HepG2 (cell line): ENCODE data around the gene FKTN. TPM values are rescaled to one million over a fixed set of nuclear protein-coding genes. Genes with fewer than 3 reads are reported as not detected.
A peak's percentile ranks its signal among the peaks of the same experiment; 100 is the strongest.

Experiments
- ARHGAP35 ChIP-seq: sonication (generic); formaldehyde crosslinking; IDR thresholded peaks from 2 replicates; pipeline ENCODE4 v1.9.0; 2022; ENCODE audit warnings: mild to moderate bottlenecking, inconsistent platforms, moderate library complexity, missing genetic modification reagents, borderline replicate concordance
- BCL3 ChIP-seq: sonication (generic); formaldehyde crosslinking; IDR thresholded peaks from 2 replicates; pipeline ENCODE4 v1.5.1; 2020; ENCODE audit warnings: mild to moderate bottlenecking, missing genetic modification reagents, moderate library complexity
- E2F1 ChIP-seq: sonication (generic); formaldehyde crosslinking; IDR thresholded peaks from 2 replicates; pipeline ENCODE4 v1.5.0; 2020; ENCODE audit warnings: missing genetic modification reagents
- HNRNPK ChIP-seq: fragments of 200-400 bp; formaldehyde crosslinking; IDR thresholded peaks from 2 replicates; pipeline ENCODE4 v1.6.1; 2018; ENCODE audit warnings: low read length, low read depth, moderate library complexity, mild to moderate bottlenecking; ENCODE audit not compliant: poor library complexity, severe bottlenecking
- POGZ ChIP-seq: sonication (generic); formaldehyde crosslinking; IDR thresholded peaks from 2 replicates; pipeline ENCODE4 v1.4.0; 2020; ENCODE audit warnings: mild to moderate bottlenecking, missing genetic modification reagents
- RBAK ChIP-seq: sonication (generic); formaldehyde crosslinking; IDR thresholded peaks from 2 replicates; pipeline ENCODE4 v1.5.1; 2020; ENCODE audit warnings: mild to moderate bottlenecking, missing genetic modification reagents
- REPIN1 ChIP-seq: sonication (generic); formaldehyde crosslinking; IDR thresholded peaks from 2 replicates; pipeline ENCODE4 v1.8.0; 2022; ENCODE audit warnings: missing genetic modification reagents, low read depth, mild to moderate bottlenecking, borderline replicate concordance
- RXRA ChIP-seq: sonication (generic); formaldehyde crosslinking; IDR thresholded peaks from 2 replicates; pipeline ENCODE4 v1.5.1; 2020; ENCODE audit warnings: missing genetic modification reagents
- SAFB2 ChIP-seq: sonication (generic); formaldehyde crosslinking; IDR thresholded peaks from 2 replicates; pipeline ENCODE4 v1.5.1; 2020; ENCODE audit warnings: missing genetic modification reagents, low read depth, mild to moderate bottlenecking, borderline replicate concordance
- ZIK1 ChIP-seq: sonication (generic); formaldehyde crosslinking; IDR thresholded peaks from 2 replicates; pipeline ENCODE4 v1.5.0; 2020; ENCODE audit warnings: mild to moderate bottlenecking, low read depth, missing genetic modification reagents, borderline replicate concordance
- ZNF138 ChIP-seq: sonication (generic); formaldehyde crosslinking; IDR thresholded peaks from 2 replicates; pipeline ENCODE4 v1.5.0; 2020; ENCODE audit warnings: mild to moderate bottlenecking, low read depth, missing genetic modification reagents
- ZNF407 ChIP-seq: sonication (generic); formaldehyde crosslinking; IDR thresholded peaks from one replicate; pipeline ENCODE4 v1.5.1; 2020; ENCODE audit warnings: mild to moderate bottlenecking, missing genetic modification reagents; ENCODE audit errors: not compliant biosample characterization
- ZNF44 ChIP-seq: sonication (generic); formaldehyde crosslinking; IDR thresholded peaks from 2 replicates; pipeline ENCODE4 v1.5.1; 2020; ENCODE audit warnings: mild to moderate bottlenecking, missing genetic modification reagents
- ZNF547 ChIP-seq: sonication (generic); formaldehyde crosslinking; IDR thresholded peaks from 2 replicates; pipeline ENCODE4 v1.5.1; 2020; ENCODE audit warnings: mild to moderate bottlenecking, missing genetic modification reagents
- ZNF7 ChIP-seq: IDR thresholded peaks from 2 replicates; pipeline ENCODE4 v1.6.1; 2016; ENCODE audit warnings: missing biosample characterization, missing genetic modification reagents
- ZNF761 ChIP-seq: sonication (generic); formaldehyde crosslinking; conservative IDR thresholded peaks from 2 replicates; pipeline ENCODE4 v1.4.0; 2020; ENCODE audit warnings: mild to moderate bottlenecking, missing genetic modification reagents
- ZNF788 ChIP-seq: sonication (generic); formaldehyde crosslinking; IDR thresholded peaks from 2 replicates; pipeline ENCODE4 v1.5.0; 2020; ENCODE audit warnings: mild to moderate bottlenecking, missing genetic modification reagents, borderline replicate concordance
- polyA plus RNA-seq, 8 experiments: library from polyadenylated mRNA; depleted of rRNA in 3 of 8; stranded (reverse) in 7 of 8; unstranded in 1 of 8; fragments of >200 nt; fragmentation: Illumina TruSeq in 4 of 8; extraction: Trizol in 4 of 8; gene quantifications; 2 replicates each; pipeline versions ENCODE4 v1.2.1 to v1.2.3, GENCODE V29; 2011 to 2016; ENCODE audit warnings: low read depth in 4 of 8, missing spikeins in 1 of 8, mixed read lengths in 1 of 8; ENCODE audit not compliant: insufficient read depth in 1 of 8
- total RNA-seq, 5 experiments: library from RNA; depleted of rRNA; stranded (reverse); fragments of >200 nt; fragmentation: Illumina TruSeq; extraction: Trizol; gene quantifications; 2 replicates each; pipeline ENCODE4 v1.2.3, GENCODE V29; 2016; ENCODE audit warnings: low read depth in 1 of 5

Gene FKTN
- total and polyA plus RNA-seq, 2 of the 13 experiments (the other 11 are each of a cell fraction or from before 2014, with no cell fraction given), result 7.9 to 13.5 TPM

- TF ChIP-seq RBAK (CRISPR knock-in tag) (no peak), ZNF407 (CRISPR knock-in tag) (no peak), ARHGAP35 (CRISPR knock-in tag) (no peak), HNRNPK (peak; percentile 35), ZNF44 (0 out of 2 replicates have a peak, but pooled peaks have one; percentile 49), ZNF761 (CRISPR knock-in tag) (0 out of 2 replicates have a peak, but pooled peaks have one; percentile 44), SAFB2 (0 out of 2 replicates have a peak, but pooled peaks have one; percentile 30), REPIN1 (CRISPR knock-in tag) (0 out of 2 replicates have a peak, but pooled peaks have one; percentile 29), ZNF788 (CRISPR knock-in tag) (0 out of 2 replicates have a peak, but pooled peaks have one; percentile 14), E2F1 (no peak), POGZ (CRISPR knock-in tag) (peak; percentile 37; the same call in 1 of the 2 replicates), ZNF547 (CRISPR knock-in tag) (peak; percentile 67; the same call in 1 of the 2 replicates), ZNF138 (CRISPR knock-in tag) (no peak), BCL3 (CRISPR knock-in tag) (peak; percentile 45; the same call in 1 of the 2 replicates), RXRA (peak; percentile 33; the same call in 1 of the 2 replicates), ZNF7 (CRISPR knock-in tag) (no peak), ZIK1 (peak; percentile 30; the same call in 1 of the 2 replicates)
These were observed 98.4 kb downstream of the FKTN start (continued) for GRCh38 chr9:105656131-105656921.
